Spleen (tissue), 11 donors: ENCODE measurements around the gene MICAL2. TPM values are rescaled to one million over a fixed set of nuclear protein-coding genes. Genes with fewer than 3 reads are reported as not detected.

Experiments used
- DNase-seq: peaks from one replicate; pipeline ENCODE4 v3.0.0-alpha.2; 2020
- H3K27ac ChIP-seq, 8 donors: fragments of 200-600 bp; sonication (generic) in 7 of 8; 1 replicate in 4 of 8; 2 replicates in 4 of 8; pipeline versions ENCODE4 v1.5.0 to v1.8.0; 2016 to 2021; ENCODE audit warnings: inconsistent platforms in 4 of 8, mild to moderate bottlenecking in 4 of 8, moderate library complexity in 1 of 8
- H3K27me3 ChIP-seq, 7 donors: fragments of 200-600 bp; sonication (generic) in 6 of 7; replicated peaks in 1 of 7; 1 replicate in 4 of 7; 2 replicates in 3 of 7; pipeline versions ENCODE4 v1.5.0 to v1.8.0; 2016 to 2021; ENCODE audit warnings: inconsistent platforms in 3 of 7, mild to moderate bottlenecking in 1 of 7
- H3K36me3 ChIP-seq, 6 donors: fragments of 200-600 bp; sonication (generic) in 5 of 6; 1 replicate in 4 of 6; 2 replicates in 2 of 6; pipeline versions ENCODE4 v1.5.0 to v1.8.0; 2016 to 2021; ENCODE audit warnings: inconsistent platforms in 2 of 6
- H3K4me1 ChIP-seq, 6 donors: fragments of 200-600 bp; sonication (generic) in 5 of 6; 1 replicate in 3 of 6; 2 replicates in 3 of 6; pipeline versions ENCODE4 v1.5.0 to v1.8.0; 2016 to 2021; ENCODE audit warnings: inconsistent platforms in 3 of 6
- H3K4me3 ChIP-seq, 8 donors: fragments of 200-600 bp; sonication (generic) in 7 of 8; 1 replicate in 4 of 8; 2 replicates in 4 of 8; pipeline versions ENCODE4 v1.5.0 to v1.8.0; 2016 to 2021; ENCODE audit warnings: inconsistent platforms in 4 of 8, mild to moderate bottlenecking in 4 of 8, moderate library complexity in 2 of 8
- H3K9me3 ChIP-seq, 8 donors: fragments of 200-600 bp; sonication (generic) in 7 of 8; 1 replicate in 4 of 8; 2 replicates in 4 of 8; pipeline versions ENCODE4 v1.5.0 to v1.8.0; 2016 to 2021; ENCODE audit warnings: inconsistent platforms in 4 of 8
- CTCF ChIP-seq, 11 experiments: fragments of 200-600 bp in 7 of 11; fragments of 450-650 bp in 4 of 11; sonication (generic) in 4 of 11; IDR thresholded peaks in 8 of 11; conservative IDR thresholded peaks in 3 of 11; 1 replicate in 7 of 11; 2 replicates in 4 of 11; pipeline versions ENCODE4 v1.4.0 to v1.8.0; 2016 to 2021; ENCODE audit warnings: antibody characterized with exemption in 11 of 11, inconsistent platforms in 4 of 11, mild to moderate bottlenecking in 1 of 11
- POLR2A ChIP-seq, 3 donors: fragments of 450-650 bp; IDR thresholded peaks; one replicate each; pipeline ENCODE4 v1.5.1; 2017; ENCODE audit warnings: antibody characterized with exemption in 3 of 3, mild to moderate bottlenecking in 1 of 3
- POLR2AphosphoS5 ChIP-seq, 3 donors: sonication (generic); formaldehyde crosslinking; IDR thresholded peaks; one replicate each; pipeline ENCODE4 v1.5.1; 2017; ENCODE audit warnings: antibody characterized with exemption in 3 of 3
- WGBS, 5 donors: extraction: QIAGEN DNeasy Blood & Tissue Kit in 3 of 5; methylation state at CpG; one replicate each; pipeline versions ENCODE4 v1.1.5 to v1.1.7; 2013 to 2018; 5-methylcytosine and 5-hydroxymethylcytosine counted together
- intact Hi-C: fragments of 100-400 bp; cut with DNase I; formaldehyde crosslinking; loops from one replicate; pipeline ENCODE4 v1.15.0; 2023; ENCODE audit warnings: low total_unique reads
- polyA plus RNA-seq, 3 donors: library from polyadenylated mRNA; stranded (reverse); fragments of 200-250 nt; gene quantifications; one replicate each; pipeline ENCODE4 v1.2.1, GENCODE V29; 2013
- total RNA-seq, 7 donors: library from RNA; depleted of rRNA in 3 of 7; stranded (reverse); fragments of >200 nt in 3 of 7; fragmentation: NEBNext Ultra II Directional in 4 of 7; extraction: Animal tissue kit (Norgen Biotek cat#: 25700) in 4 of 7; gene quantifications; one replicate each; pipeline versions ENCODE4 v1.1.0 to v1.2.1, GENCODE V29; 2016 to 2021
- donor health status: healthy with polysubstance abuse.
- donor health status: DM: no; HTN: no; CAD: no; lungs with moderate emphysema.
- donor health status: DM: no; HTN: no; CAD: no.
- donor health status: Bipolar disorder and iron deficiency.
- donor health status: healthy.
- donor health status: DM: no; HTN: no; CAD: no.
- donor health status: DM: yes; HTN: yes; CAD: no.

The MICAL2 gene
- total and polyA plus RNA-seq, 10 donors, result 1.9 to 50.8 (median 32.3) TPM

- TF ChIP-seq POLR2A (IDR thresholded peaks at IDR 0.05), result no peak
- TF ChIP-seq POLR2AphosphoS5 (IDR thresholded peaks at IDR 0.05), result no peak
- no peak for TF ChIP-seq CTCF (IDR thresholded peaks at IDR 0.05 in 8 of 11, conservative IDR thresholded peaks at IDR 0.05 in 3 of 11)
- no peaks in the 10 kb centered on the region for H3K9me3 ChIP-seq
- H3K4me1 ChIP-seq, result peaks cover 0 to 24% (median 2%) of the 10 kb centered on the region in 6 donors
- H3K27me3 ChIP-seq, result no peaks in the 10 kb centered on the region
- H3K4me3 ChIP-seq, result no peak overlapping the region
- intact Hi-C loops, result no loop called here
- peaks cover 0 to 23% (median 0%) of the 10 kb centered on the region in 6 donors for H3K36me3 ChIP-seq
- 85 to 94% (median 93%) methylated on average over 12 of the region's 12 CpGs for WGBS, 5 donors
- DNase-seq, result no peak
- H3K27ac ChIP-seq, result no peak overlapping the region
These were observed 51.4 kb downstream of the MICAL2 start for GRCh38 chr11:12161603-12162350.

GRCh38 chr11:12162652-12163051, 52.3 kb downstream of the MICAL2 start:
- intact Hi-C loops, result no loop called here
- H3K36me3 ChIP-seq, result peaks cover 0 to 23% (median 0%) of the 10 kb centered on the region in 6 donors
- TF ChIP-seq CTCF (IDR thresholded peaks at IDR 0.05 in 8 of 11, conservative IDR thresholded peaks at IDR 0.05 in 3 of 11) (no peak), POLR2A (IDR thresholded peaks at IDR 0.05) (no peak), POLR2AphosphoS5 (IDR thresholded peaks at IDR 0.05) (no peak)
- WGBS, 5 donors, result 81 to 100% (median 95%) methylated on average over 1 of the region's 1 CpG
- H3K4me3 ChIP-seq, result no peak overlapping the region
- H3K27ac ChIP-seq, result no peak overlapping the region
- DNase-seq, result no peak
- H3K27me3 ChIP-seq, result no peaks in the 10 kb centered on the region
- H3K4me1 ChIP-seq, result peaks cover 0 to 24% (median 4%) of the 10 kb centered on the region in 6 donors
- H3K9me3 ChIP-seq, result no peaks in the 10 kb centered on the region

GRCh38 chr11:12163181-12163941, 53.0 kb downstream of the MICAL2 start:
- Histone ChIP-seq H3K36me3 (peaks cover 0 to 23% (median 0%) of the 10 kb centered on the region in 6 donors), H3K4me3 (no peak overlapping the region), H3K9me3 (no peaks in the 10 kb centered on the region), H3K27me3 (no peaks in the 10 kb centered on the region), H3K4me1 (peaks cover 0 to 23% (median 4%) of the 10 kb centered on the region in 6 donors), H3K27ac (no peak overlapping the region)
- intact Hi-C loops, result no loop called here
- TF ChIP-seq POLR2AphosphoS5 (IDR thresholded peaks at IDR 0.05) (no peak), POLR2A (IDR thresholded peaks at IDR 0.05) (no peak), CTCF (IDR thresholded peaks at IDR 0.05 in 8 of 11, conservative IDR thresholded peaks at IDR 0.05 in 3 of 11) (no peak)
- DNase-seq, result no peak
- WGBS, 5 donors, result 83 to 90% (median 87%) methylated on average over 9 to 13 of the region's 13 CpGs
